Endothelial cell of umbilical vein (primary cell): ENCODE data around the gene KIF25. TPM values are rescaled to one million over a fixed set of nuclear protein-coding genes. Genes with fewer than 3 reads are reported as not detected.

Source experiments
- BruUV-seq: library from RNA; stranded (reverse); fragments of 400-500 nt; replicated peaks from 2 replicates; lab custom pipeline; 2021; lab: Mats Ljungman, UMichigan
- CTCF ChIA-PET: fragments of 300-600, 350-600 bp; sonication (Branson Sonifier 250); formaldehyde crosslinking; loops from one replicate; lab custom pipeline; 2021; ENCODE audit warnings: antibody characterized with exemption, inconsistent platforms; lab: Charles Lee
- POLR2A ChIA-PET: fragments of 300-600, 350-600 bp; sonication (Branson Sonifier 250); formaldehyde crosslinking; loops from one replicate; lab custom pipeline; 2021; ENCODE audit warnings: antibody characterized with exemption, inconsistent platforms; lab: Charles Lee
- DNase-seq: peaks from one replicate; pipeline ENCODE4 v3.0.0-alpha.2; 2011; ENCODE audit warnings: low read depth, low spot score
- FAIRE-seq: peaks from 2 replicates; lab custom pipeline; 2011; peaks lifted over from hg19 to GRCh38; lab: Jason Lieb, UNC
- H2AFZ ChIP-seq: 2 replicates; pipeline ENCODE4 v1.6.0; 2012; ENCODE audit warnings: low read depth, low read length, control low read depth, inconsistent platforms
- H3K27ac ChIP-seq: 2 replicates; pipeline ENCODE4 v1.5.1; 2011; ENCODE audit warnings: low read depth, mild to moderate bottlenecking, control low read depth, low read length, moderate library complexity; ENCODE audit not compliant: insufficient read depth
- H3K27me3 ChIP-seq, 2 experiments: 2 replicates each; pipeline versions ENCODE4 v1.6.0 to v1.6.1; 2011; ENCODE audit warnings: low read length in 2 of 2, mixed read lengths in 1 of 2; ENCODE audit not compliant: control insufficient read depth in 2 of 2, insufficient read depth in 2 of 2
- H3K36me3 ChIP-seq, 2 experiments: 2 replicates in 1 of 2; 3 replicates in 1 of 2; pipeline ENCODE4 v1.5.1; 2011; ENCODE audit warnings: low read length in 2 of 2, mild to moderate bottlenecking in 1 of 2, moderate library complexity in 1 of 2; ENCODE audit not compliant: control insufficient read depth in 2 of 2, insufficient read depth in 2 of 2; ENCODE audit errors: extremely low read depth in 1 of 2
- H3K4me1 ChIP-seq: 3 replicates; pipeline ENCODE4 v1.5.1; 2011; ENCODE audit warnings: mild to moderate bottlenecking, low read length; ENCODE audit not compliant: control insufficient read depth, insufficient read depth; ENCODE audit errors: extremely low read depth
- H3K4me2 ChIP-seq: 2 replicates; pipeline ENCODE4 v1.6.1; 2011; ENCODE audit warnings: low read length, control low read depth, mixed read lengths; ENCODE audit not compliant: insufficient read depth
- H3K4me3 ChIP-seq, 3 experiments: fragments of 200-600 bp in 1 of 3; sonication (generic), shearing (Covaris generic) in 1 of 3; replicated peaks in 1 of 3; 2 replicates each; pipeline ENCODE4 v1.5.1; 2011 to 2016; ENCODE audit warnings: control low read depth in 3 of 3, low read length in 3 of 3, mild to moderate bottlenecking in 2 of 3, inconsistent platforms in 1 of 3, low read depth in 1 of 3, moderate library complexity in 1 of 3; ENCODE audit not compliant: insufficient read depth in 1 of 3
- H3K79me2 ChIP-seq: 2 replicates; pipeline ENCODE4 v1.6.0; 2012; ENCODE audit warnings: low read length, inconsistent platforms; ENCODE audit not compliant: control insufficient read depth, insufficient read depth
- H3K9ac ChIP-seq: replicated peaks from 2 replicates; pipeline ENCODE3; 2011; ENCODE audit warnings: low read length, control low read depth; ENCODE audit not compliant: insufficient read depth; ENCODE audit errors: extremely low read depth
- H3K9me1 ChIP-seq: replicated peaks from 3 replicates; pipeline ENCODE4 v1.6.0; 2011; ENCODE audit warnings: mild to moderate bottlenecking, low read length; ENCODE audit not compliant: control insufficient read depth, insufficient read depth; ENCODE audit errors: extremely low read depth
- H3K9me3 ChIP-seq: replicated peaks from 2 replicates; pipeline ENCODE4 v1.5.1; 2012; ENCODE audit warnings: low read length, inconsistent platforms; ENCODE audit not compliant: control insufficient read depth, insufficient read depth
- H4K20me1 ChIP-seq: replicated peaks from 2 replicates; pipeline ENCODE3; 2011; ENCODE audit warnings: mild to moderate bottlenecking, low read length; ENCODE audit not compliant: control insufficient read depth, insufficient read depth; ENCODE audit errors: extremely low read depth
- EZH2 ChIP-seq: IDR thresholded peaks from 2 replicates; pipeline ENCODE4 v1.6.1; 2012; ENCODE audit warnings: borderline replicate concordance, low read depth, mild to moderate bottlenecking, moderate library complexity, low read length, inconsistent platforms; ENCODE audit not compliant: severe bottlenecking
- FOS ChIP-seq: IDR thresholded peaks from 2 replicates; pipeline ENCODE4 v1.6.1; 2011; ENCODE audit warnings: mild to moderate bottlenecking, low read length, moderate library complexity, borderline replicate concordance; ENCODE audit not compliant: insufficient read depth
- GATA2 ChIP-seq: IDR thresholded peaks from 2 replicates; pipeline ENCODE4 v1.7.0; 2011; ENCODE audit warnings: low read depth, mild to moderate bottlenecking, moderate library complexity, mixed read lengths, low read length; ENCODE audit not compliant: insufficient read length, insufficient read depth
- JUN ChIP-seq: IDR thresholded peaks from 2 replicates; pipeline ENCODE4 v1.6.1; 2011; ENCODE audit warnings: borderline replicate concordance, low read depth; ENCODE audit not compliant: insufficient read length, insufficient read depth
- MYC ChIP-seq: IDR thresholded peaks from one replicate; pipeline ENCODE4 v1.6.1; 2011; ENCODE audit warnings: mild to moderate bottlenecking, low read depth, low read length
- POLR2A ChIP-seq: IDR thresholded peaks from 2 replicates; pipeline ENCODE4 v1.6.1; 2012; ENCODE audit warnings: low read depth, mild to moderate bottlenecking, control low read depth, low read length
- POLR2AphosphoS5 ChIP-seq: IDR thresholded peaks from 2 replicates; pipeline ENCODE4 v1.6.1; 2012; ENCODE audit warnings: low read depth, mild to moderate bottlenecking, control low read depth, low read length, moderate library complexity; ENCODE audit not compliant: insufficient read depth
- dilution Hi-C: fragments of 300-500 bp; cut with MboI; formaldehyde crosslinking; loops from one replicate; pipeline ENCODE4 v1.15.0; 2019; ENCODE audit warnings: low sequenced_read_pairs; ENCODE audit not compliant: extremely low pct_ligation_motif_present
- intact Hi-C: fragments of 100-400 bp; cut with micrococcal nuclease; formaldehyde crosslinking; loops from one replicate; pipeline ENCODE4 v1.10.0; 2022
- polyA plus RNA-seq, 4 experiments: library from polyadenylated mRNA; depleted of rRNA in 3 of 4; stranded (reverse) in 3 of 4; unstranded in 1 of 4; fragments of >200 nt; gene quantifications; 2 replicates each; pipeline versions ENCODE4 v1.2.1 to v1.2.3, GENCODE V29; 2011 to 2012; ENCODE audit warnings: missing spikeins in 1 of 4
- total RNA-seq: library from RNA; stranded (reverse); gene quantifications from 2 replicates; pipeline ENCODE4 v1.2.3, GENCODE V29; 2021
- TF ChIP-seq, protein P1 (sequence below), 2 donors: IDR thresholded peaks; 1 replicate in 1 of 2; 2 replicates in 1 of 2; pipeline ENCODE4 v1.5.1; 2011; ENCODE audit warnings: low read length in 2 of 2, mild to moderate bottlenecking in 2 of 2, moderate library complexity in 2 of 2, control low read depth in 1 of 2, inconsistent platforms in 1 of 2, low read depth in 1 of 2; ENCODE audit not compliant: insufficient read depth in 1 of 2; ENCODE audit errors: extremely low read depth in 1 of 2
- TF ChIP-seq, protein P2 (sequence below): IDR thresholded peaks from 2 replicates; pipeline ENCODE4 v1.6.1; 2011; ENCODE audit not compliant: insufficient read depth, insufficient read length

Gene KIF25
- total and polyA plus RNA-seq, 2 donors (not counting 3 experiments of a cell fraction or from before 2014, with no cell fraction given): not detected

DNA sequence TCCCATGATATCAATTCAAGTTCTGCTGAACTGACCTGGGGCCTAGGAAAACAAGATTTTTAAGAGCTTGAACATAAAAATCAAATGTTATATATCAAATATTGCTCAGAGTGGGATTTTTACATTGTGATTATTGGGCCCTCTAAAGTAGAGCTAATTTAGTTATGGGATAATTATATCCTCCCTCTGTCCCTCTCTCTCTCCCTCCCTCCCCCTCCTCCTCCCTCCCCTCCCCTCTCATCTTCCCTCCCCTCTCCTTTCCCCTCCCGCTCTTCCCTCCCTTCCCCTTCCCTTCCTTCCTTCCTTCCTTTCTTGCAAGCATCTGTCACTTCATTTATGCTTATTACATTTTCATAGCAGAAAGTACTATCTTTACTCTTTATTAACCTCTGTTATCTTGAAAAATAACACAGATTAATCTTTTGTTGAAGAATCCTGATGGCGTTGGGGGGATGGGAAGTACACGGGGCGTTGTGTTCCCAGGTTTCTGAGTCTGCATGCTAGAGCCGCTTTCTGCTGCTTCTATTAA, 32.8 kb downstream of the KIF25 start:
- POLR2A ChIA-PET: no interaction called here
- Histone ChIP-seq H3K9me3 (no peaks in the 10 kb centered on the region), H3K4me1 (peaks cover 14% of the 10 kb centered on the region), H3K27me3 (no peaks in the 10 kb centered on the region), H3K79me2 (no peaks in the 10 kb centered on the region), H4K20me1 (no peaks in the 10 kb centered on the region), H3K9ac (no peak overlapping the region), H3K27ac (no peak overlapping the region), H3K4me2 (no peak overlapping the region), H3K36me3 (no peaks in the 10 kb centered on the region), H3K9me1 (no peaks in the 10 kb centered on the region), H3K4me3 (no peak overlapping the region), H2AFZ (no peak overlapping the region)
- no peak for FAIRE-seq
- no TSS peak for BruUV-seq
- intact Hi-C loops (loop anchor here (10.0 kb wide), 1 partner anchor 205 kb away; the partner anchor contains the start of gene AFDN), dilution Hi-C loops (no loop called here)
- TF ChIP-seq FOS (no peak), POLR2AphosphoS5 (no peak), MYC (no peak), EZH2 (no peak), GATA2 (no peak), POLR2A (no peak), JUN (no peak)
- TF ChIP-seq, protein P1, sequence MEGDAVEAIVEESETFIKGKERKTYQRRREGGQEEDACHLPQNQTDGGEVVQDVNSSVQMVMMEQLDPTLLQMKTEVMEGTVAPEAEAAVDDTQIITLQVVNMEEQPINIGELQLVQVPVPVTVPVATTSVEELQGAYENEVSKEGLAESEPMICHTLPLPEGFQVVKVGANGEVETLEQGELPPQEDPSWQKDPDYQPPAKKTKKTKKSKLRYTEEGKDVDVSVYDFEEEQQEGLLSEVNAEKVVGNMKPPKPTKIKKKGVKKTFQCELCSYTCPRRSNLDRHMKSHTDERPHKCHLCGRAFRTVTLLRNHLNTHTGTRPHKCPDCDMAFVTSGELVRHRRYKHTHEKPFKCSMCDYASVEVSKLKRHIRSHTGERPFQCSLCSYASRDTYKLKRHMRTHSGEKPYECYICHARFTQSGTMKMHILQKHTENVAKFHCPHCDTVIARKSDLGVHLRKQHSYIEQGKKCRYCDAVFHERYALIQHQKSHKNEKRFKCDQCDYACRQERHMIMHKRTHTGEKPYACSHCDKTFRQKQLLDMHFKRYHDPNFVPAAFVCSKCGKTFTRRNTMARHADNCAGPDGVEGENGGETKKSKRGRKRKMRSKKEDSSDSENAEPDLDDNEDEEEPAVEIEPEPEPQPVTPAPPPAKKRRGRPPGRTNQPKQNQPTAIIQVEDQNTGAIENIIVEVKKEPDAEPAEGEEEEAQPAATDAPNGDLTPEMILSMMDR (IDR thresholded peaks at IDR 0.05; ENCODE audit: extremely low read depth in 1 of 2, insufficient read depth in 1 of 2, low read depth in 1 of 2, low read length in 2 of 2): no peak
- TF ChIP-seq, protein P2, sequence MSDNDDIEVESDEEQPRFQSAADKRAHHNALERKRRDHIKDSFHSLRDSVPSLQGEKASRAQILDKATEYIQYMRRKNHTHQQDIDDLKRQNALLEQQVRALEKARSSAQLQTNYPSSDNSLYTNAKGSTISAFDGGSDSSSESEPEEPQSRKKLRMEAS: no peak
- no peak for DNase-seq
- CTCF ChIA-PET: no interaction called here
